Right atrium auricular region (tissue), 2 donors: ENCODE data around the gene FCRLB. TPM values are rescaled to one million over a fixed set of nuclear protein-coding genes. Genes with fewer than 3 reads are reported as not detected.

ENCODE experiments used
- DNase-seq: peaks from one replicate; pipeline ENCODE4 v3.0.0-alpha.2; 2019; ENCODE audit warnings: low spot score
- H3K27ac ChIP-seq, 2 donors: fragments of 200-600 bp; sonication (generic); 1 replicate in 1 of 2; 2 replicates in 1 of 2; pipeline ENCODE4 v1.5.1; 2016 to 2019
- H3K27me3 ChIP-seq, 2 donors: fragments of 200-600 bp; sonication (generic); one replicate each; pipeline versions ENCODE4 v1.5.1 to v1.6.0; 2017 to 2019
- H3K36me3 ChIP-seq: fragments of 200-600 bp; sonication (generic); one replicate; pipeline ENCODE4 v1.5.1; 2016
- H3K4me1 ChIP-seq, 2 donors: fragments of 200-600 bp; sonication (generic); one replicate each; pipeline versions ENCODE4 v1.5.1 to v1.6.0; 2017 to 2019
- H3K4me3 ChIP-seq, 2 donors: fragments of 200-600 bp; sonication (generic); 1 replicate in 1 of 2; 2 replicates in 1 of 2; pipeline ENCODE4 v1.5.1; 2017 to 2019; ENCODE audit warnings: mild to moderate bottlenecking in 1 of 2, moderate library complexity in 1 of 2
- H3K9me3 ChIP-seq, 2 donors: fragments of 200-600 bp; sonication (generic); one replicate each; pipeline ENCODE4 v1.5.1; 2019
- total RNA-seq, 2 donors: library from RNA; depleted of rRNA; stranded (reverse); fragments of >200 nt; gene quantifications; one replicate each; pipeline ENCODE4 v1.1.0, GENCODE V29; 2016
- TF ChIP-seq, protein P1 (sequence below), 2 donors: fragments of 200-600 bp; sonication (generic); IDR thresholded peaks; one replicate each; pipeline ENCODE4 v1.5.1; 2019; ENCODE audit warnings: antibody characterized with exemption in 2 of 2

The FCRLB gene
- total RNA-seq, 2 donors from 2014 or later, result 0.20 to 0.63 TPM

DNA sequence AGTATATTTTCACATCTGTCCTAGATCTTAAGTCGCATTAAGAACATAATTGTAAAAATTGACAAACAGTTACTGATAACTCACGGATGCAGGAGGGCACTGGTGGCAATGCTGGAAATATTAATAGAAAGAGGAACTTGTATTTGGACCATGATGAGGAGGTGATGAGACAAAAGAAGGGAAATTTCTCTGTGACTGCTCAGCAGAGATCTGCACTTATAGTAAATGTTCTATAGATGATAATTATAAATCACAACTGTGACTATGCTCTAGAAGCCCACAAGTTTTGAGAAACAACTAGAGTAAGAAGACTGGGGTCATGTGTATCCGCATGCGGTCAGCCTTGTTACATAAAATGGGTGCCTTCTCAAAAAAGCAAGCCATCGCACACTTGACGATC lies 19.6 kb downstream of the FCRLB start:
- H3K9me3 ChIP-seq, result no peaks in the 10 kb centered on the region
- no peaks in the 10 kb centered on the region for H3K4me1 ChIP-seq
- TF ChIP-seq, protein P1, sequence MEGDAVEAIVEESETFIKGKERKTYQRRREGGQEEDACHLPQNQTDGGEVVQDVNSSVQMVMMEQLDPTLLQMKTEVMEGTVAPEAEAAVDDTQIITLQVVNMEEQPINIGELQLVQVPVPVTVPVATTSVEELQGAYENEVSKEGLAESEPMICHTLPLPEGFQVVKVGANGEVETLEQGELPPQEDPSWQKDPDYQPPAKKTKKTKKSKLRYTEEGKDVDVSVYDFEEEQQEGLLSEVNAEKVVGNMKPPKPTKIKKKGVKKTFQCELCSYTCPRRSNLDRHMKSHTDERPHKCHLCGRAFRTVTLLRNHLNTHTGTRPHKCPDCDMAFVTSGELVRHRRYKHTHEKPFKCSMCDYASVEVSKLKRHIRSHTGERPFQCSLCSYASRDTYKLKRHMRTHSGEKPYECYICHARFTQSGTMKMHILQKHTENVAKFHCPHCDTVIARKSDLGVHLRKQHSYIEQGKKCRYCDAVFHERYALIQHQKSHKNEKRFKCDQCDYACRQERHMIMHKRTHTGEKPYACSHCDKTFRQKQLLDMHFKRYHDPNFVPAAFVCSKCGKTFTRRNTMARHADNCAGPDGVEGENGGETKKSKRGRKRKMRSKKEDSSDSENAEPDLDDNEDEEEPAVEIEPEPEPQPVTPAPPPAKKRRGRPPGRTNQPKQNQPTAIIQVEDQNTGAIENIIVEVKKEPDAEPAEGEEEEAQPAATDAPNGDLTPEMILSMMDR (IDR thresholded peaks at IDR 0.05), result no peak
- no peak overlapping the region for H3K4me3 ChIP-seq
- no peak overlapping the region for H3K27ac ChIP-seq
- no peaks in the 10 kb centered on the region for H3K27me3 ChIP-seq
- no peaks in the 10 kb centered on the region for H3K36me3 ChIP-seq
- DNase-seq, result no peak

DNA sequence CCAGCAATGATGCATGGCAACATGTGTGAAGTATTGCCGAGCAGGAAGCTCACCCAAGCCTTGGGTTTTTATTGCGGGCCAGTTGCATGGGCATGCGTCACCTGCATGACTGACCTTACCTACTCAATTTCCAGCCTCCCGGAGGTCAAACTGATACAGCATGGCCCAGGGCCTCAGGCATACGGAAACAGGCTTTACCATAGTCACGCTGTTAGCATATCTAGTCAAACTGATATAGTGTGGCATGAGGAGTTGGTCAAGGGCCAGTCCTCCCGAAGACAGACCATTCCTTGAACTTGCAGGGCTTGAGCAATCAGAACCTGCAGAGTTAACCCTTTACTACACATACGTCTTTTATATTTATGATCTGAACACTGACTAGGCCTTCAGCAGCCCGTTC lies 21.9 kb downstream of the FCRLB start:
- Histone ChIP-seq H3K27me3 (no peaks in the 10 kb centered on the region), H3K9me3 (no peaks in the 10 kb centered on the region), H3K36me3 (no peaks in the 10 kb centered on the region), H3K4me1 (no peaks in the 10 kb centered on the region), H3K4me3 (no peak overlapping the region), H3K27ac (no peak overlapping the region)
- TF ChIP-seq, protein P1 (IDR thresholded peaks at IDR 0.05), result no peak
- no peak for DNase-seq

DNA sequence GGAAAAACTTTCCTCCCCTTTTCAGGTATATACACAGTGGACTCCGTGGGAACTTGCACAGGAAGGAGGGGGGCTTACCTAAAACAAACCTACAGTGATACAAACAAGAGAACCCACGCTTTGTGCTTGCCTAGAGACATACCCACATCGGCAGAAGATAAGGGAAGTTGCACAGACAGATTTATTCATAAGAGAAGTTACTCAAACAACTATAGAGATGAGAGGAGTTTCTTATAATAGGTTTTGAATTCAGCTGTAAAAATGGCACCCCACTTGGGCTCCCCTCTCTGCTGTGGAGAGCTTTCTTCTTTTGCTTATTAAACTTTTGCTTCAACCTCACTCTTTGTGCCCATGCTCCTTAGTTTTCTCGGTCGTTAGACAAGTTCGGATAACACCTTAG lies 26.5 kb downstream of the FCRLB start:
- Histone ChIP-seq H3K27ac (no peak overlapping the region), H3K36me3 (peaks cover 7% of the 10 kb centered on the region), H3K4me1 (peaks cover 0 to 15% of the 10 kb centered on the region in 2 donors), H3K4me3 (no peak overlapping the region), H3K9me3 (no peaks in the 10 kb centered on the region), H3K27me3 (no peaks in the 10 kb centered on the region)
- DNase-seq, result no peak
- TF ChIP-seq, protein P1 (IDR thresholded peaks at IDR 0.05), result no peak

DNA sequence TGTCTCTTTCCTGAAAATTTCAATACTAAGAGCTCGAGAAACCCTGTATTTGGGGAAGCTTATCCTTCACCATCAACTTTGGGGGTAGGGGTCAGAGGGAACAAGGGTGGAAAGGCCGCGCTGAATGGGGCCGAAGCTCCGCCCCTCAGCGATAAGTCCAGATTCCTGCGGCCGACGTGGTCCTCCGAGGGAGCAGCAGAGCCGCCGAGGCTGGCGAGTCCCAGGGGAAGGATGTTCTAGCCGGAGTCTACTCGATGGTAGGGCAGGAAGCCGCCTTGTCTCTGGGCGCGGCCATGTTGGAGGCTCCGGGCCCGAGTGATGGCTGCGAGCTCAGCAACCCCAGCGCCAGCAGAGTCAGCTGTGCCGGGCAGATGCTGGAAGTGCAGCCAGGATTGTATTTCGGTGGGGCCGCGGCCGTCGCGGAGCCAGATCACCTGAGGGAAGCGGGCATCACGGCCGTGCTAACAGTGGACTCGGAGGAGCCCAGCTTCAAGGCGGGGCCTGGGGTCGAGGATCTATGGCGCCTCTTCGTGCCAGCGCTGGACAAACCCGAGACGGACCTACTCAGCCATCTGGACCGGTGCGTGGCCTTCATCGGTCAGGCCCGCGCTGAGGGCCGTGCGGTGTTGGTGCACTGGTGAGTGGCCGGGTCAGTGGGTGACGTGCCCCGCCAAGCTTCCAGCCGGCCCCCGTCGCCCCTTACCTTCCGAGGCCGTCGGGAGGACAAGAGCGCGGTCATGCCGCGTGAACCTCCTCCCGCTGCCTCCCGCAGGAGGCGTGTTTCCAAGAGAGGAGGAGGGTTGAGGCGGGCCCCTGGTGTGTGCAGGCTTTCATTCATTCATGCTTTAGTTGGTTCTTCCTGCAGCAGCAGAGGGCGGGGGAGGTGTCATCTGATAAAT lies 28.4 kb downstream of the FCRLB start, which contains the start of gene DUSP12:
TSS of gene DUSP12 (plus strand) at position 278 of the 899 bp plus-strand sequence. CDS start at position 294, 16 bp downstream.
- TF ChIP-seq, protein P1 (IDR thresholded peaks at IDR 0.05), result no peak
- peak; percentile 94 for DNase-seq

DNA sequence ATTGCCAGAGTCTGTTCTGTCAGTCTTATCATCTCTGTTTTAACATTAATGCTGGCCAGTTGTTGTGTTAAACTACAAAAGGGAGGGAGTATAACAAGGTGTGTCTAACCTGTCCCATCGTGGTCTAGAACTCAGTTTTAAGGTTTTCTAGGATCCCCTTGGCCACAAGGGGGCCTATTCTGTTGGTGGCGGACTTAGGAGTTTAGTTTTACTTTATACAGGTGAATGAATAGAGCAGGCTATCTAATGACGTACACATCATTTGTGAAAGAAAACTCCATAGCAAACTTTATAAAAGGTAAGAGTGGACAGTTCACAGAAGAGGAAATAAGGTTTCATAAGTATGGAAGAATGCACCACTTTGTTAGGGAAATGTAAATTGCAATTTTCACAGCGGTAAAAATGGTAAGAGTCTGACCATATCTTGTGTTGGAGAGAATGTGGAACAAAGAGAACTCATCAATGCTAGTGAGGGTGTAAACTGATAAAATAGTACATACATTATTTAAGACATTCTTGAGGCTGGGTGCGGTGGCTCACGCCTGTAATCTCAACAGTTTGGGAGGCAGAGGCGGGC lies 42.3 kb downstream of the FCRLB start:
- no peaks in the 10 kb centered on the region for H3K9me3 ChIP-seq
- peaks cover 0 to 21% of the 10 kb centered on the region in 2 donors for H3K4me1 ChIP-seq
- H3K27me3 ChIP-seq, result no peaks in the 10 kb centered on the region
- TF ChIP-seq, protein P1 (IDR thresholded peaks at IDR 0.05), result peak in 1 of 2 donors; percentile 48
- no peak overlapping the region for H3K27ac ChIP-seq
- peaks cover 5% of the 10 kb centered on the region for H3K36me3 ChIP-seq
- no peak overlapping the region for H3K4me3 ChIP-seq
- DNase-seq, result no peak

More for the DNA sequence above, 28.4 kb downstream of the FCRLB start, which contains the start of gene DUSP12:
- Histone ChIP-seq H3K4me3 (peak within 1 kb of the TSS; percentile 71 to 77), H3K27ac (peak within 1 kb of the TSS; percentile 82 to 85), H3K27me3 (no peaks in the 10 kb centered on the region), H3K36me3 (peaks cover 27% of the 10 kb centered on the region), H3K9me3 (no peaks in the 10 kb centered on the region), H3K4me1 (peaks cover 0 to 15% of the 10 kb centered on the region in 2 donors)
